Neutrophil (primary cell): ENCODE data around the gene PTGFRN.

ENCODE experiments used
- H3K27ac ChIP-seq: fragments of 200-600 bp; sonication (generic); 2 replicates; pipeline ENCODE4 v1.5.1; 2016; ENCODE audit warnings: mild to moderate bottlenecking, moderate library complexity
- H3K27me3 ChIP-seq: fragments of 200-600 bp; sonication (generic); 2 replicates; pipeline ENCODE4 v1.6.0; 2016; ENCODE audit warnings: mild to moderate bottlenecking
- H3K36me3 ChIP-seq: fragments of 200-600 bp; sonication (generic); 2 replicates; pipeline ENCODE4 v1.5.1; 2017
- H3K4me1 ChIP-seq, 2 experiments: fragments of 200-600 bp in 1 of 2; sonication (generic) in 1 of 2; 1 replicate in 1 of 2; 2 replicates in 1 of 2; pipeline versions ENCODE4 v1.5.1 to v1.6.1; 2013 to 2016; ENCODE audit warnings: low read depth in 1 of 2, low read length in 1 of 2, mild to moderate bottlenecking in 1 of 2, moderate library complexity in 1 of 2; ENCODE audit not compliant: control insufficient read depth in 1 of 2, insufficient read depth in 1 of 2
- H3K4me3 ChIP-seq, 2 experiments: fragments of 200-600 bp in 1 of 2; sonication (generic) in 1 of 2; 1 replicate in 1 of 2; 2 replicates in 1 of 2; pipeline ENCODE4 v1.5.1; 2013 to 2016; ENCODE audit warnings: low read depth in 1 of 2, low read length in 1 of 2, mild to moderate bottlenecking in 1 of 2, moderate library complexity in 1 of 2
- H3K9me3 ChIP-seq: fragments of 200-600 bp; sonication (generic); 2 replicates; pipeline ENCODE4 v1.5.1; 2016
- CTCF ChIP-seq: fragments of 200-600 bp; sonication (generic); IDR thresholded peaks from 2 replicates; pipeline ENCODE4 v1.5.1; 2016; ENCODE audit warnings: antibody characterized with exemption

PTGFRN gene

GRCh38 chr1:117000142-117000541 is 90.4 kb downstream of the PTGFRN start:
- no peaks in the 10 kb centered on the region for H3K36me3 ChIP-seq
- no peak for TF ChIP-seq CTCF
- H3K4me1 ChIP-seq: peaks cover 64 to 67% of the 10 kb centered on the region in 2 experiments
- no peak overlapping the region for H3K4me3 ChIP-seq
- H3K9me3 ChIP-seq: no peaks in the 10 kb centered on the region
- H3K27ac ChIP-seq: peak overlapping the region; percentile 82
- no peaks in the 10 kb centered on the region for H3K27me3 ChIP-seq

GRCh38 chr1:117001254-117001927 is 91.7 kb downstream of the PTGFRN start, which contains the start of gene CD101:
CD101 (plus strand) TSS chr1:117001760; CDS start chr1:117001818, 58 bp downstream.
- peaks cover 60 to 67% of the 10 kb centered on the region in 2 experiments for H3K4me1 ChIP-seq
- no peaks in the 10 kb centered on the region for H3K9me3 ChIP-seq
- no peaks in the 10 kb centered on the region for H3K36me3 ChIP-seq
- H3K27ac ChIP-seq: peak within 1 kb of the TSS; percentile 82
- no peak for TF ChIP-seq CTCF
- peak within 1 kb of the TSS in 1 of 2 experiments; percentile 2 for H3K4me3 ChIP-seq
- no peaks in the 10 kb centered on the region for H3K27me3 ChIP-seq

- Histone ChIP-seq H3K36me3 (no peaks in the 10 kb centered on the region), H3K27me3 (no peaks in the 10 kb centered on the region), H3K9me3 (no peaks in the 10 kb centered on the region), H3K4me3 (peak overlapping the region in 1 of 2 experiments; percentile 4), H3K4me1 (peaks cover 79 to 87% of the 10 kb centered on the region in 2 experiments), H3K27ac (peak overlapping the region; percentile 82)
- no peak for TF ChIP-seq CTCF
Measured at GRCh38 chr1:117003223-117003875, 93.6 kb downstream of the PTGFRN start.

- Histone ChIP-seq H3K9me3 (no peaks in the 10 kb centered on the region), H3K4me3 (peak overlapping the region in 1 of 2 experiments; percentile 10), H3K27me3 (no peaks in the 10 kb centered on the region), H3K27ac (peak overlapping the region; percentile 74), H3K4me1 (peaks cover 70% of the 10 kb centered on the region in 2 experiments), H3K36me3 (peaks cover 25% of the 10 kb centered on the region)
- TF ChIP-seq CTCF: no peak
Measured at GRCh38 chr1:117007719-117008013, 98.0 kb downstream of the PTGFRN start.

- Histone ChIP-seq H3K27me3 (no peaks in the 10 kb centered on the region), H3K4me3 (no peak overlapping the region), H3K27ac (peak overlapping the region; percentile 74), H3K9me3 (no peaks in the 10 kb centered on the region), H3K4me1 (peaks cover 60% of the 10 kb centered on the region in 2 experiments), H3K36me3 (peaks cover 31% of the 10 kb centered on the region)
- no peak for TF ChIP-seq CTCF
Measured at GRCh38 chr1:117008656-117009055, 98.9 kb downstream of the PTGFRN start.
